ENCODE data around the gene ARHGAP35. TPM values are rescaled to one million over a fixed set of nuclear protein-coding genes. Genes with fewer than 3 reads are reported as not detected.

ARHGAP35 gene
- total and polyA plus RNA-seq, 10 of the 15 experiments (the other 5 are each of a cell fraction or from before 2014, with no cell fraction given) = 0.85 to 29.9 (median 11.5) TPM

DNA sequence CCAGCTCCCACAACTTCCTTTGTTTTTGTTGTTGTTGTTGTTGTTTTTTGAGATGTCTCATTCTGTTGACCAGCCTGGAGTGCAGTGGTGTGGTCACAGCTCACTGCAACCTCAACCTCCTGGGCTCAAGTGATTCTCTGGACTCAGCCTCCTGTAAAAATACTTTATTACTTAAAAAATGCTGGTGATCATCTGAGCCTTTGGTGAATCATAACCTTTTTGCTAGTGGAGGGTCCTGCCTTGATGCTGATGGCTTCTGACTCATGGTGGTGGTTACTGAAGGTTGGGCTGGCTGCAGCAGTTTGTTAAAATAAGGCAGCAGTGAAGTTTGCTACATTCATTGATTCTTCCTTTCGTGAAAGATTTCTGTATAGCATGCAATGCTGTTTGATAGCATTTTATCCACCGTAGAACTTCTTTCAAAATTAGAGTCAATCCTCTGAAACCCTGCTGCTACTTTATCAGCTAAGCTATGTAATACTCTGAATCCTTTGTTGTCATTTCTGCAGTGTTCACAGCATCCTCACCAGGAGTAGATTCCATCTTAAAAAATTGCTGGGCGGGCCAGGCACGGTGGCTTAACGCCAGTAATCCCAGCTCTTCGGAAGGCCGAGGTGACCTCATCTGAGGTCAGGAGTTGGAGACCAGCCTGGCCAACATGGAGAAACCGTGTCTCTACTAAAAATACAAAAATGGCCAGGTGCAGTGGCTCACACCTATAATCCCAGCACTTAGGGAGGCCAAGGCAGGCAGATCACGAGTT lies 18.0 kb downstream of the ARHGAP35 start (continued):
- TF ChIP-seq E4F1 (IDR thresholded peaks at IDR 0.05; ENCODE audit: borderline replicate concordance, partially characterized antibody) (no peak), ZNF24 (IDR thresholded peaks at IDR 0.05) (no peak), SIN3A (IDR thresholded peaks at IDR 0.05; ENCODE audit: low read depth, low read length) (no peak)

- Histone ChIP-seq H3K9me3 (replicated peaks; ENCODE audit: control insufficient read depth, insufficient read depth, low read length) (no peaks in the 10 kb centered on the region), H3K4me3 (no peak overlapping the region), H3K36me3 (ENCODE audit: control insufficient read depth in 2 of 2, insufficient read depth in 2 of 2, low read length in 1 of 2) (peaks cover 0 to 3% of the 10 kb centered on the region in 2 experiments; a peak in 1 of 4 replicates), H3K79me2 (ENCODE audit: control insufficient read depth, insufficient read depth, low read length) (peaks cover 4% of the 10 kb centered on the region), H2AFZ (ENCODE audit: control insufficient read depth, low read depth, low read length) (no peak overlapping the region), H3K27ac (ENCODE audit: control insufficient read depth, insufficient read depth) (no peak overlapping the region), H3K27me3 (replicated peaks in 1 of 2; ENCODE audit: control insufficient read depth in 2 of 2, insufficient read depth in 2 of 2, low read length in 1 of 2) (no peaks in the 10 kb centered on the region), H3K9ac (ENCODE audit: control insufficient read depth, insufficient read depth, low read length) (no peak overlapping the region), H3K4me1 (ENCODE audit: control insufficient read depth, insufficient read depth, low read length) (no peaks in the 10 kb centered on the region), H4K20me1 (ENCODE audit: control insufficient read depth, insufficient read depth) (no peaks in the 10 kb centered on the region), H3K4me2 (ENCODE audit: control insufficient read depth, insufficient read depth) (no peak overlapping the region)
- SMC1A ChIA-PET (ENCODE audit: uncharacterized antibody, unreplicated experiment) = interaction anchor here (1.0 to 1.6 kb wide), 2 partner anchors 12 to 34 kb away, joined by 3 to 6 read pairs; no protein-coding TSS in a partner anchor
- in situ Hi-C loops (cut with MboI) (no loop called here), intact Hi-C loops (cut with micrococcal nuclease; ENCODE audit: unreplicated experiment) (no loop called here)
- BruUV-seq (replicated peaks) = no TSS peak
- no peak for ATAC-seq
- WGBS (ENCODE audit: insufficient coverage, insufficient replicate concordance, low lambda C conversion rate, missing lambda C conversion rate) = 61% methylated on average over 1 of the region's 1 CpG
- RAD21 ChIA-PET (ENCODE audit: unreplicated experiment) = no interaction called here
- FAIRE-seq = no peak
- TF ChIP-seq NR2F1 (conservative IDR thresholded peaks at IDR 0.05) = no peak
- no peak for TF ChIP-seq RAD21 (IDR thresholded peaks at IDR 0.05; ENCODE audit: insufficient read depth, low read depth, low read length)
- no peak for TF ChIP-seq ZBTB4 (CRISPR knock-in tag; IDR thresholded peaks at IDR 0.05)
- TF ChIP-seq, protein P1, sequence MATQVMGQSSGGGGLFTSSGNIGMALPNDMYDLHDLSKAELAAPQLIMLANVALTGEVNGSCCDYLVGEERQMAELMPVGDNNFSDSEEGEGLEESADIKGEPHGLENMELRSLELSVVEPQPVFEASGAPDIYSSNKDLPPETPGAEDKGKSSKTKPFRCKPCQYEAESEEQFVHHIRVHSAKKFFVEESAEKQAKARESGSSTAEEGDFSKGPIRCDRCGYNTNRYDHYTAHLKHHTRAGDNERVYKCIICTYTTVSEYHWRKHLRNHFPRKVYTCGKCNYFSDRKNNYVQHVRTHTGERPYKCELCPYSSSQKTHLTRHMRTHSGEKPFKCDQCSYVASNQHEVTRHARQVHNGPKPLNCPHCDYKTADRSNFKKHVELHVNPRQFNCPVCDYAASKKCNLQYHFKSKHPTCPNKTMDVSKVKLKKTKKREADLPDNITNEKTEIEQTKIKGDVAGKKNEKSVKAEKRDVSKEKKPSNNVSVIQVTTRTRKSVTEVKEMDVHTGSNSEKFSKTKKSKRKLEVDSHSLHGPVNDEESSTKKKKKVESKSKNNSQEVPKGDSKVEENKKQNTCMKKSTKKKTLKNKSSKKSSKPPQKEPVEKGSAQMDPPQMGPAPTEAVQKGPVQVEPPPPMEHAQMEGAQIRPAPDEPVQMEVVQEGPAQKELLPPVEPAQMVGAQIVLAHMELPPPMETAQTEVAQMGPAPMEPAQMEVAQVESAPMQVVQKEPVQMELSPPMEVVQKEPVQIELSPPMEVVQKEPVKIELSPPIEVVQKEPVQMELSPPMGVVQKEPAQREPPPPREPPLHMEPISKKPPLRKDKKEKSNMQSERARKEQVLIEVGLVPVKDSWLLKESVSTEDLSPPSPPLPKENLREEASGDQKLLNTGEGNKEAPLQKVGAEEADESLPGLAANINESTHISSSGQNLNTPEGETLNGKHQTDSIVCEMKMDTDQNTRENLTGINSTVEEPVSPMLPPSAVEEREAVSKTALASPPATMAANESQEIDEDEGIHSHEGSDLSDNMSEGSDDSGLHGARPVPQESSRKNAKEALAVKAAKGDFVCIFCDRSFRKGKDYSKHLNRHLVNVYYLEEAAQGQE (IDR thresholded peaks at IDR 0.05; ENCODE audit: low read depth, low read length) = no peak
- TF ChIP-seq EED (IDR thresholded peaks at IDR 0.05; ENCODE audit: low read depth) = no peak
- CTCF ChIA-PET = interaction anchor here (1.0 to 1.7 kb wide), 2 partner anchors 28 to 40 kb away, joined by 3 to 5 read pairs; no protein-coding TSS in a partner anchor
- POLR2A ChIA-PET = no interaction called here
- DNase-seq (ENCODE audit: low read depth, low spot score) = no peak
Measured at GRCh38 chr19:46880431-46880830, 19.6 kb downstream of the ARHGAP35 start.

Measured in GM12878 (cell line).